Measurements from ENCODE around the gene CRELD2. TPM values are rescaled to one million over a fixed set of nuclear protein-coding genes. Genes with fewer than 3 reads are reported as not detected.

CRELD2 gene
- total and polyA plus RNA-seq, 7 donors = 8.8 to 14.1 (median 11.6) TPM

- no peaks in the 10 kb centered on the region for H3K27me3 ChIP-seq (ENCODE audit: insufficient read depth in 3 of 3, low read length in 2 of 3)
- H3K36me3 ChIP-seq (ENCODE audit: insufficient read depth in 1 of 2, low read depth in 1 of 2) = peaks cover 0 to 14% of the 10 kb centered on the region in 2 donors
- ATAC-seq (no peak), DNase-seq (no peak)
- H3K9me3 ChIP-seq = no peaks in the 10 kb centered on the region
- intact Hi-C loops (cut with DNase I) = no loop called here
- no peak for TF ChIP-seq CTCF (IDR thresholded peaks at IDR 0.05)
- H3K4me1 ChIP-seq = no peaks in the 10 kb centered on the region
- H3K27ac ChIP-seq = no peak overlapping the region
- 93 to 95% (median 93%) methylated on average over 9 of the region's 9 CpGs for WGBS, 3 donors
- H3K4me3 ChIP-seq = no peak overlapping the region
These were observed 38.6 kb upstream of the CRELD2 start for GRCh38 chr22:49879871-49880270.

DNA sequence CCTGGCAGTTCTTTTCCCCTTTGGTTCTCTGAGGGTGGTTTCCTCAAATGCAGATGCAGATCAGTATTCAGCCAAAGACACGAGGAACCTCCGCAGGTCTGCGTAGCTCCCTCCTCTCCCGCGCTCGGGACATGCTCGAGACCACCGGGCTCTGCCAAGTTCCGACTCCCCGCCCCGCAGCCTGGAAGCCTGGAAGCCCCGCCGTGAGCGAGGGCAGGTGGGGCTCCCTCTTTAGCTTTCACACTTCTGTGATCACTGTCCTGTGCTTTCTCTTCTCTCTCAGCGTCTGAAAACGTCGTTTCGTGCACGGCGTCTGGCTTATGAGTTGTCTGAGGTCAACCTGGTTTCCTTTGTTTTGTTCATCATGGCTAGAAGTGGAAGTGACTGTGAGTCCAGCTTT lies 38.2 kb upstream of the CRELD2 start:
- intact Hi-C loops (cut with DNase I) = no loop called here
- H3K27me3 ChIP-seq (ENCODE audit: insufficient read depth in 3 of 3, low read length in 2 of 3) = no peaks in the 10 kb centered on the region
- no peaks in the 10 kb centered on the region for H3K9me3 ChIP-seq
- WGBS, 3 donors = 62 to 76% (median 71%) methylated on average over 20 of the region's 20 CpGs
- peaks cover 0 to 18% of the 10 kb centered on the region in 2 donors for H3K36me3 ChIP-seq (ENCODE audit: insufficient read depth in 1 of 2, low read depth in 1 of 2)
- H3K27ac ChIP-seq = no peak overlapping the region
- ATAC-seq = no peak
- DNase-seq = no peak
- H3K4me1 ChIP-seq = no peaks in the 10 kb centered on the region
- no peak overlapping the region for H3K4me3 ChIP-seq
- TF ChIP-seq CTCF (IDR thresholded peaks at IDR 0.05) = no peak

- DNase-seq (no peak), ATAC-seq (no peak)
- WGBS, 3 donors = 95 to 99% (median 95%) methylated on average over 2 of the region's 2 CpGs
- H3K27me3 ChIP-seq (ENCODE audit: insufficient read depth in 3 of 3, low read length in 2 of 3) = no peaks in the 10 kb centered on the region
- H3K4me3 ChIP-seq = no peak overlapping the region
- no peaks in the 10 kb centered on the region for H3K4me1 ChIP-seq
- H3K27ac ChIP-seq = no peak overlapping the region
- TF ChIP-seq CTCF (IDR thresholded peaks at IDR 0.05) = no peak
- H3K9me3 ChIP-seq = no peaks in the 10 kb centered on the region
- intact Hi-C loops (cut with DNase I) = no loop called here
- peaks cover 0 to 34% of the 10 kb centered on the region in 2 donors for H3K36me3 ChIP-seq (ENCODE audit: insufficient read depth in 1 of 2, low read depth in 1 of 2)
These were observed 36.6 kb upstream of the CRELD2 start for GRCh38 chr22:49881856-49882255.

- H3K36me3 ChIP-seq (ENCODE audit: insufficient read depth in 1 of 2, low read depth in 1 of 2) = peaks cover 0 to 41% of the 10 kb centered on the region in 2 donors
- 77 to 86% (median 84%) methylated on average over 21 of the region's 21 CpGs for WGBS, 3 donors
- intact Hi-C loops (cut with DNase I) = no loop called here
- no peak overlapping the region for H3K27ac ChIP-seq
- H3K9me3 ChIP-seq = no peaks in the 10 kb centered on the region
- no peak for DNase-seq
- ATAC-seq = no peak
- no peaks in the 10 kb centered on the region for H3K4me1 ChIP-seq
- no peak for TF ChIP-seq CTCF (IDR thresholded peaks at IDR 0.05)
- H3K27me3 ChIP-seq (ENCODE audit: insufficient read depth in 3 of 3, low read length in 2 of 3) = no peaks in the 10 kb centered on the region
- no peak overlapping the region for H3K4me3 ChIP-seq
These were observed 35.7 kb upstream of the CRELD2 start for GRCh38 chr22:49882519-49883293.

DNA sequence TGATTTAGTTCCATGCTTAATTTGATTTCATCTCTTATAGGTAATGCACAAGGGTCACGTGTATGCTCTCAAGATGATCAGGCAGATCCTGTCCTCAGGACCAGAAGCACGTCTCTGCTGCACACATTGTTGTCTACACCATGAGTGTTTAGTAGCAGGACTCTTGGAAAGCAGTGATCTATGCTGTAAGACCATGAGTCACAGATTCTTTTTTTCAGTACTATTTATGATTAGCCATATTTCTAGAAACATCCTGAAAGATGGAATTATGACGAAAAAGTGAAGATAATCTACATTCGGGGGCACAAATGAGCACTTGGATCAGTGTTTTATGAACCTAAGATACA lies 35.2 kb upstream of the CRELD2 start:
- 94 to 97% (median 95%) methylated on average over 4 of the region's 4 CpGs for WGBS, 3 donors
- ATAC-seq (no peak), DNase-seq (no peak)
- no peaks in the 10 kb centered on the region for H3K4me1 ChIP-seq
- H3K27ac ChIP-seq = no peak overlapping the region
- no peak overlapping the region for H3K4me3 ChIP-seq
- intact Hi-C loops (cut with DNase I) = no loop called here
- TF ChIP-seq CTCF (IDR thresholded peaks at IDR 0.05) = no peak
- peaks cover 0 to 44% of the 10 kb centered on the region in 2 donors for H3K36me3 ChIP-seq (ENCODE audit: insufficient read depth in 1 of 2, low read depth in 1 of 2)
- H3K27me3 ChIP-seq (ENCODE audit: insufficient read depth in 3 of 3, low read length in 2 of 3) = no peaks in the 10 kb centered on the region
- no peaks in the 10 kb centered on the region for H3K9me3 ChIP-seq

All from psoas muscle (tissue), 8 donors.